Effector memory CD4-positive, alpha-beta T cell (primary cell): Measurements from ENCODE around the gene KIF13A.

Experiments used
- DNase-seq, 3 donors: peaks; one replicate each; pipeline ENCODE4 v3.0.0-alpha.2; 2020
- H3K27ac ChIP-seq: 2 replicates; pipeline ENCODE4 v1.7.0; 2013; ENCODE audit warnings: mild to moderate bottlenecking, low read length, moderate library complexity; ENCODE audit not compliant: insufficient read depth, poor library complexity, severe bottlenecking
- H3K27me3 ChIP-seq: replicated peaks from 2 replicates; pipeline ENCODE4 v1.7.0; 2013; ENCODE audit warnings: mild to moderate bottlenecking, low read length; ENCODE audit not compliant: insufficient read depth, control insufficient read depth, poor library complexity, severe bottlenecking
- H3K36me3 ChIP-seq: 2 replicates; pipeline ENCODE4 v1.7.0; 2013; ENCODE audit warnings: mild to moderate bottlenecking, low read length, moderate library complexity; ENCODE audit not compliant: control insufficient read depth, insufficient read depth
- H3K4me1 ChIP-seq: 2 replicates; pipeline ENCODE4 v1.7.0; 2013; ENCODE audit warnings: low read length, mild to moderate bottlenecking; ENCODE audit not compliant: control insufficient read depth, insufficient read depth, poor library complexity, severe bottlenecking
- H3K4me3 ChIP-seq: 2 replicates; pipeline ENCODE4 v1.7.0; 2013; ENCODE audit warnings: low read length, low read depth, mild to moderate bottlenecking; ENCODE audit not compliant: insufficient read depth, poor library complexity, severe bottlenecking
- H3K9me3 ChIP-seq: 2 replicates; pipeline ENCODE4 v1.7.0; 2013; ENCODE audit warnings: mild to moderate bottlenecking, low read length, moderate library complexity; ENCODE audit not compliant: control insufficient read depth

KIF13A gene

DNA sequence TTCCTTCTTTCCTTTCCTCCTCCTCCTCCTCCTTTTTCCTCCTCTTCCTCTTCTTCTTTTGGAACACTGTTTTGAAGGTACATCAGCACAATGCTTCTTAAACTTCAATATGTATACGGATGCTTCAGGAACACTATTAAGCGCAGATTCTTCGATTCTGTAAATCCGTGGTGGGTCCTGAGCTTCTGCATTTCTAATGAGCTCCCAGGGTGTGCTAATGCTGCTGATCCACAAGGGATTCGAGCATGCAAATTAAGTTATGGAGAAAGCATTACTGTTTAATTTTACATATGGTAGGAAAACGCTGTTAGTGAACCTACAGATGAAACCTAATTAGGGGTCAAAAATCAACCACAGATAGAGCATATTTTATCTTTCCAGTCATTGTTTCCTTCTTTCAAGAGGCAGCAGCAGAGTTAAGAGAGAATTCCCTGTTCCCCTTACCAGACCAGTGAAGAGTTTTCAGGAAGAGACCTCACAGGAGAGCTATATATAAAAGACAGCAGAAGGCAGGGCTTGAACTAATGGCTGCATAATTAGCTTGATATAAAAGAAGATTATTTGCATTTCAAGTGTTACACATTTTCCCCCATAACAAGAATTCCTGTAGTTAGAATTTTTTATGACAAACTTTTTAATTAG is 47.2 kb downstream of the KIF13A start:
- no peak for DNase-seq
- Histone ChIP-seq H3K4me1 (no peaks in the 10 kb centered on the region), H3K9me3 (no peaks in the 10 kb centered on the region), H3K4me3 (no peak overlapping the region), H3K27ac (no peak overlapping the region), H3K36me3 (no peaks in the 10 kb centered on the region), H3K27me3 (no peaks in the 10 kb centered on the region)

DNA sequence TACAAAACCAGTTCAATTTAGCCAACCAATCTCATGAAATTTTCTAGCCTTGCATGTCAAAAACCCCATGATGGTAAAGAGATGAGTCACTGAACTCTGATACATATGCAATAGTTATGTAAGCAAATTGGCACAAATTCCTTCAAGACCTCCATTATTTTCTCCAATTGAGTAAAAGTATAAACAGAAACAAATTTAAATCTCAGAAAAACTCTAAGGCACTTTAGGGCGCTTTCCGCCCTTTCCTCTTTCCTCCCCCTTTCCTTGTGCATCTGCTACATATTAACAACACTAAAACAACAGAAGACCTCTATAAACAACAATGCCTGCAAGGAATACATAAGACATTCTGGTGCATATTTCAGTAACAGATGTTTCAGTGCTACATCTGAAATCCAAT is 48.5 kb downstream of the KIF13A start:
- H3K36me3 ChIP-seq: no peaks in the 10 kb centered on the region
- H3K9me3 ChIP-seq: no peaks in the 10 kb centered on the region
- H3K4me1 ChIP-seq: no peaks in the 10 kb centered on the region
- DNase-seq: no peak
- H3K4me3 ChIP-seq: no peak overlapping the region
- H3K27me3 ChIP-seq: no peaks in the 10 kb centered on the region
- H3K27ac ChIP-seq: no peak overlapping the region

- H3K9me3 ChIP-seq: no peaks in the 10 kb centered on the region
- H3K4me1 ChIP-seq: no peaks in the 10 kb centered on the region
- no peaks in the 10 kb centered on the region for H3K27me3 ChIP-seq
- H3K27ac ChIP-seq: no peak overlapping the region
- H3K36me3 ChIP-seq: no peaks in the 10 kb centered on the region
- H3K4me3 ChIP-seq: no peak overlapping the region
- DNase-seq: no peak
These were observed 52.0 kb downstream of the KIF13A start for GRCh38 chr6:17935188-17936149.

- H3K4me3 ChIP-seq: no peak overlapping the region
- H3K4me1 ChIP-seq: no peaks in the 10 kb centered on the region
- DNase-seq: no peak
- no peak overlapping the region for H3K27ac ChIP-seq
- H3K27me3 ChIP-seq: no peaks in the 10 kb centered on the region
- no peaks in the 10 kb centered on the region for H3K9me3 ChIP-seq
- H3K36me3 ChIP-seq: no peaks in the 10 kb centered on the region
These were observed 53.7 kb downstream of the KIF13A start for GRCh38 chr6:17933716-17934115.

- no peak for DNase-seq
- H3K4me1 ChIP-seq: no peaks in the 10 kb centered on the region
- no peaks in the 10 kb centered on the region for H3K36me3 ChIP-seq
- no peak overlapping the region for H3K27ac ChIP-seq
- no peaks in the 10 kb centered on the region for H3K27me3 ChIP-seq
- no peak overlapping the region for H3K4me3 ChIP-seq
- H3K9me3 ChIP-seq: no peaks in the 10 kb centered on the region
These were observed 55.0 kb downstream of the KIF13A start for GRCh38 chr6:17932330-17932852.

DNA sequence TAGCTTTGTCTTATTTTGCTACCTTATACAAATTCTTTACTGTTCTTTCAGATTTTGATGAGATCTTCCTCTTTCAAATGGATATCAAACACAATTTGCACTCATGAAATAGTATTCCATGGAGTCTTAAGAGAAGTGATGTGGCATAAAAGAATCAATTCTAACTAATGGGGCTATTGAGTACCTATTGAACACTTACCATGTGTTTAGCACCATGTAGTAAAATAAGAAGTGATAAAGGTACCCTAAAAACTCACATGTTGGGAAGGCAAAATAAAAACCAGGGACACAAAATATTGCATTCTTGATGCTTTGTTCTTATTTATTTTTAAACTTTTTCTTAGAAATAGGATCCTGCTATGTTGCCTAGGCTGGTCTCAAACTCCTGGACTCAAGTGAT is 56.2 kb downstream of the KIF13A start:
- H3K9me3 ChIP-seq: no peaks in the 10 kb centered on the region
- no peak for DNase-seq
- H3K27me3 ChIP-seq: no peaks in the 10 kb centered on the region
- H3K36me3 ChIP-seq: no peaks in the 10 kb centered on the region
- H3K27ac ChIP-seq: no peak overlapping the region
- H3K4me3 ChIP-seq: no peak overlapping the region
- no peaks in the 10 kb centered on the region for H3K4me1 ChIP-seq

GRCh38 chr6:17930321-17930993 is 57.0 kb downstream of the KIF13A start:
- Histone ChIP-seq H3K36me3 (no peaks in the 10 kb centered on the region), H3K27me3 (no peaks in the 10 kb centered on the region), H3K27ac (no peak overlapping the region), H3K4me3 (no peak overlapping the region), H3K9me3 (no peaks in the 10 kb centered on the region), H3K4me1 (no peaks in the 10 kb centered on the region)
- no peak for DNase-seq

DNA sequence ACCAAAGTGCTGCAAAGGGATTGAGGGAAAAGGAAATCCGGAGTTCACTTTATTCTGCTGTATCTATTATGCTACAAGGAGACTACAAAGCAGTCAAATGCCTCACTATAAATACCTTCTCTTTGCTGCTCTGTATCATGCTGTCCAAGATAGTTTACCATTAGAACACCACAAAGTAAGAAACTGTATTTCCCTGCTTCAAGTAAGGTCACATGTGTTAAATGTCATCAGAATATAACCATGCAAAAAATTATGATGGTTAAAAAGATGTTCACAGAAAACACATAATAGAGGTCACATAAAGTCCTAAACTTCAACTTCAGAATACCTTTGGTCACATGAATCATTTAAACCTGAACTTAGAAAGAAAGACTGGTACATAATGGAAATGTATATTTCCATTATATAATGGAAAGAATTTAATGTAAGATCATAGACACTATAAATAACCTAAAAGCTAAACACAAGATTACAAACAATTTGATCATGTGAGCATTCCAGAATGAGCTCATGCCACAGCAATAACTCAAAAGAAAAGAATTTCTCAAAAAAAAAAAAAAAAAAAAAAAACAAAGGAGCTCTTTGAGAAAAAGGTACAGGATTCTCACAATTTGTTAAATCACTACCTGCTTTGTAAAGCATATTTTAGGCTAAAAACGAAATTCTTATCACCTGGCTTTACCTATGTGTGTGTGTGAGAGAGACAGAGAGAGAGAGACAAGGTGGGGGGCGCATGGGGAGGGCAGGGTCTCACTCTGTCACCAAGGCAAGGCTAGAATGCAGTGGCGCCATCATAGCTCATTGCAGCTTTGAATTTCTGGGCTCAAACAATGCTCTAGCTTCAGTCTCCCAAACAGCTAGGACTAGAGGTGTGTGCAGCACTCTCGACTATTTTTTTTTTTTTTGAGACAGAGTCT is 58.7 kb downstream of the KIF13A start:
- no peaks in the 10 kb centered on the region for H3K36me3 ChIP-seq
- no peak overlapping the region for H3K27ac ChIP-seq
- no peaks in the 10 kb centered on the region for H3K4me1 ChIP-seq
- no peak overlapping the region for H3K4me3 ChIP-seq
- H3K9me3 ChIP-seq: no peaks in the 10 kb centered on the region
- no peak for DNase-seq
- H3K27me3 ChIP-seq: no peaks in the 10 kb centered on the region

DNA sequence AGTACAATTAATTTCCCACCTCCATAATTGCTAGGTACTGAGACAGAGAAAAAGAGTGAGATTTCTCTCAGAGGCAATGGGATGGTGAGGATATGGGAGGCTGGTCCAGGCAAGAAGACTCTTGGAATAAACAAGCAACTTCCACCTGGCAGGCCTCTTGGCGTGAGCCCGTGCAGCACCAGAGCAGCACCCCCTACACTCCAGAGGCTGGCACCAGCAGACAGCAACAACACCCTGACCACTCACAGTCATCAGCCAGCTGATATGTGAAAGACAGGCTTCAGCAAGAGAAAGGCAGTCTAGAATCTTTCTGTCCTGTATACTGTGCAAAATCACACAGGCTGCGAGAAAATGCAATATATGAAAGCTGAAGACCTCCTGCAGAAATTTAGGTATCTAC is 59.7 kb downstream of the KIF13A start:
- no peaks in the 10 kb centered on the region for H3K27me3 ChIP-seq
- H3K4me3 ChIP-seq: no peak overlapping the region
- H3K27ac ChIP-seq: no peak overlapping the region
- H3K36me3 ChIP-seq: no peaks in the 10 kb centered on the region
- no peak for DNase-seq
- H3K9me3 ChIP-seq: no peaks in the 10 kb centered on the region
- H3K4me1 ChIP-seq: no peaks in the 10 kb centered on the region
